BLaER1 treated with 17β-estradiol and CSF1 and Interleukin-3, amounts not matched to agents 10 nM and 100 nM (cell line): ENCODE results near the gene SH2B2.

Experiments used
- H3K27ac ChIP-seq, 11 experiments: shearing (Covaris generic); formaldehyde crosslinking; 2 replicates each; pipeline ENCODE4 v1.8.1; 2022
- H3K27me3 ChIP-seq, 11 experiments: shearing (Covaris generic); formaldehyde crosslinking; 2 replicates each; pipeline ENCODE4 v1.8.1; 2022
- H3K36me3 ChIP-seq, 11 experiments: shearing (Covaris generic); formaldehyde crosslinking; 2 replicates each; pipeline ENCODE4 v1.8.1; 2022
- H3K4me1 ChIP-seq, 10 experiments: shearing (Covaris generic); formaldehyde crosslinking; 2 replicates each; pipeline ENCODE4 v1.8.1; 2022
- H3K4me2 ChIP-seq, 11 experiments: shearing (Covaris generic); formaldehyde crosslinking; 2 replicates each; pipeline ENCODE4 v1.8.1; 2022
- H3K4me3 ChIP-seq, 10 experiments: shearing (Covaris generic); formaldehyde crosslinking; 2 replicates each; pipeline ENCODE4 v1.8.1; 2022
- H3K9ac ChIP-seq, 11 experiments: shearing (Covaris generic); formaldehyde crosslinking; 2 replicates each; pipeline ENCODE4 v1.8.1; 2022
- H3K9me3 ChIP-seq, 11 experiments: shearing (Covaris generic); formaldehyde crosslinking; replicated peaks in 1 of 11; 2 replicates each; pipeline ENCODE4 v1.8.1; 2022
- H4K20me1 ChIP-seq, 11 experiments: shearing (Covaris generic); formaldehyde crosslinking; 2 replicates each; pipeline ENCODE4 v1.8.1; 2022
- Cebpa-rat ChIP-seq, 11 experiments: shearing (Covaris generic); IDR thresholded peaks; 2 replicates each; pipeline ENCODE4 v1.8.1; 2022

Gene SH2B2

DNA sequence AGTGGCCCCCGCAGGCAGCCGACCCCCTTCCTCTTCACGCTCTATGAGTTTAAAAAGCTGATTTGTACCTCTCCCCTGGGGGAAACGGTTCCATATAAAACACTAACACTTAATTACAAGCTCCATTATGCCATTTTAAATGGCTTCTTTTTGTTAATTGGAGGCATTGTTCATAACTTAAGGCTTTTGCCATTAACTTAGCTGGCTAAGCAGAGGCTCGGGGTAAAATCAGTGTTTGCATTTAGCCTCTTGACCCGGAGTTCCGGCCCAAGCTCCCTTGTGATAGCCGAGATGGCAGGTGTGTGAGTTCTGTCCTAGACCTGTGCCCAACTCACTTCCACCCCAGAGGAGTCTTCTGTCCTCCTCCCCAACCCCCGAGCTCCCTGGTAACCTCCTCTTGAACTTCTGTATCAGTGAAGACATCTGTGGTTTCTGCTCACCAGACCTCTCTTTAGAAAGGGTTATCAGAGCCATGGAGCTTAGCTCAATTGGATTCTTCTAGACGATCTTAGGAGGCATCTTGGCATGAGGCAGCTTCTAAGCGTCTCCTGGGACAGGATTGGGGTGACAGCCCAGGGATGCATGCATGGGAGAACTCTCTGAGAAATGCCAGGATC, 34.2 kb upstream of the SH2B2 start:
- Histone ChIP-seq H4K20me1 (peaks cover 4 to 52% (median 31%) of the 10 kb centered on the region in 11 experiments; a peak in 14 of 22 replicates), H3K36me3 (peaks cover 45 to 78% (median 61%) of the 10 kb centered on the region in 11 experiments), H3K4me1 (peaks cover 0 to 38% (median 31%) of the 10 kb centered on the region in 10 experiments; a peak in 17 of 20 replicates), H3K4me2 (peak overlapping the region in 9 of 11 experiments; percentile 11 to 85 (median 79); a peak in 16 of 22 replicates), H3K27me3 (no peaks in the 10 kb centered on the region), H3K4me3 (0 out of 20 replicates have a peak overlapping the region, but pooled peaks of 1 of the 10 experiments have one; percentile 4), H3K9me3 (no peaks in the 10 kb centered on the region; a peak in 1 of 22 replicates), H3K9ac (peak overlapping the region in 3 of 11 experiments; percentile 29 to 61 (median 53); a peak in 5 of 22 replicates), H3K27ac (peak overlapping the region in 7 of 11 experiments; percentile 2 to 61 (median 24); a peak in 10 of 22 replicates)
- no peak for TF ChIP-seq Cebpa-rat (IDR thresholded peaks at IDR 0.05)

- H3K27me3 ChIP-seq, result no peaks in the 10 kb centered on the region
- H3K4me3 ChIP-seq, result no peak overlapping the region
- H3K27ac ChIP-seq, result peak overlapping the region in 1 of 11 experiments; percentile 61; a peak in 1 of 22 replicates
- H3K9me3 ChIP-seq, result no peaks in the 10 kb centered on the region; a peak in 1 of 22 replicates
- peaks cover 4 to 46% (median 25%) of the 10 kb centered on the region in 11 experiments; a peak in 14 of 22 replicates for H4K20me1 ChIP-seq
- peak overlapping the region in 8 of 11 experiments; percentile 27 to 85 (median 82); a peak in 14 of 22 replicates for H3K4me2 ChIP-seq
- no peak for TF ChIP-seq Cebpa-rat (IDR thresholded peaks at IDR 0.05)
- H3K4me1 ChIP-seq, result peaks cover 0 to 38% (median 31%) of the 10 kb centered on the region in 10 experiments; a peak in 17 of 20 replicates
- H3K36me3 ChIP-seq, result peaks cover 41 to 69% (median 52%) of the 10 kb centered on the region in 11 experiments
- no peak overlapping the region for H3K9ac ChIP-seq
Measured at GRCh38 chr7:102253066-102253972, 33.3 kb upstream of the SH2B2 start.

- H3K9me3 ChIP-seq, result no peaks in the 10 kb centered on the region; a peak in 1 of 22 replicates
- H3K27ac ChIP-seq, result no peak overlapping the region
- peaks cover 34 to 63% (median 48%) of the 10 kb centered on the region in 11 experiments for H3K36me3 ChIP-seq
- no peak overlapping the region for H3K4me2 ChIP-seq
- H3K4me3 ChIP-seq, result no peak overlapping the region
- no peak overlapping the region for H3K9ac ChIP-seq
- no peak for TF ChIP-seq Cebpa-rat (IDR thresholded peaks at IDR 0.05)
- H3K4me1 ChIP-seq, result peaks cover 0 to 38% (median 32%) of the 10 kb centered on the region in 10 experiments; a peak in 17 of 20 replicates
- no peaks in the 10 kb centered on the region for H3K27me3 ChIP-seq
- peaks cover 4 to 47% (median 31%) of the 10 kb centered on the region in 11 experiments; a peak in 14 of 22 replicates for H4K20me1 ChIP-seq
Measured at GRCh38 chr7:102253973-102254370, 32.7 kb upstream of the SH2B2 start.

DNA sequence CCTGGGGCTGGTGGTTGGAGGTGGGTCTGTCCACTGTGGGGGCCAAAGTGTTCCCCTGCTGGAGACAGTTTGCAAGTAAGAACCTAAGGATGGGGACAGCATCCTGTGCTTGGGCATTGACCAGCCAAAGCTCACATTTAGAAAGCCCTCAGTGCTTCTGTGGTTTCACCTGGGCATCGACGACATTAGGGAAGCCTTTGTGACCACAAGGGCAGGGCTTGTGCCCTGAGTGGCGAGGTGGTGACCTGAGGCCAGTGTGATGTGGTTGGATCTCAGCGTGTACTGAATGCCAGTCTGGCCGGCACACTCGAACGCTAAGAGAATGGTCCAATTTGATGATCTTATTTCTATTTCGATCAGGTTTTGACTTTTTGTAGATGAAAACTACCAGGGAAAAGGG, 32.1 kb upstream of the SH2B2 start:
- Histone ChIP-seq H3K4me3 (no peak overlapping the region), H3K9ac (no peak overlapping the region), H3K4me1 (peaks cover 0 to 38% (median 33%) of the 10 kb centered on the region in 10 experiments; a peak in 17 of 20 replicates), H3K36me3 (peaks cover 29 to 57% (median 42%) of the 10 kb centered on the region in 11 experiments), H3K4me2 (no peak overlapping the region), H3K9me3 (no peaks in the 10 kb centered on the region; a peak in 1 of 22 replicates), H3K27me3 (no peaks in the 10 kb centered on the region), H3K27ac (no peak overlapping the region), H4K20me1 (peaks cover 4 to 46% (median 31%) of the 10 kb centered on the region in 11 experiments; a peak in 14 of 22 replicates)
- no peak for TF ChIP-seq Cebpa-rat (IDR thresholded peaks at IDR 0.05)

DNA sequence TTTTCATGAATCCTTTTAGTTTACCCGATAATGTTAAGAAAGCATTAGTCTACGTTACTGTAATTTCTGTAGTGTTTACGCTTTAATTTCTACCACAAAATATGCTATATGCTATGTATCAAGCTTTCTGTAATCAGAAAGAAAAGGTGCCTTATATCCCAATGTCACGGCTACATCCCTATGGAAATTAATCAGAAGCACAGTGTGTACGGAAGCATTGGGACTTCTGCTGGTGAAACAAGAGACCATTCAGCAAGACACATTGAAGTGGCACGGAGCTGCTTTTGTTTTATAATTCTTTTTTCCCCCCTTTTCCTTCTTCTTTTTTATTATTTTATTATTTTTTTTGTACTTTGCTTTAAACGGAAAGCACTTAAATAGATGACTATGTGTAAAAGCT, 31.2 kb upstream of the SH2B2 start:
- Histone ChIP-seq H3K4me1 (peaks cover 0 to 33% (median 27%) of the 10 kb centered on the region in 10 experiments; a peak in 17 of 20 replicates), H4K20me1 (peaks cover under 1 to 43% (median 23%) of the 10 kb centered on the region in 11 experiments; a peak in 12 of 22 replicates), H3K9me3 (no peaks in the 10 kb centered on the region; a peak in 1 of 22 replicates), H3K4me2 (no peak overlapping the region), H3K36me3 (peaks cover 19 to 47% (median 32%) of the 10 kb centered on the region in 11 experiments), H3K9ac (no peak overlapping the region), H3K27me3 (no peaks in the 10 kb centered on the region), H3K27ac (no peak overlapping the region), H3K4me3 (no peak overlapping the region)
- TF ChIP-seq Cebpa-rat (IDR thresholded peaks at IDR 0.05), result no peak

- H3K9ac ChIP-seq, result no peak overlapping the region
- no peaks in the 10 kb centered on the region for H3K27me3 ChIP-seq
- no peak overlapping the region for H3K4me2 ChIP-seq
- TF ChIP-seq Cebpa-rat (IDR thresholded peaks at IDR 0.05), result no peak
- H3K36me3 ChIP-seq, result peaks cover 18 to 43% (median 31%) of the 10 kb centered on the region in 11 experiments
- no peaks in the 10 kb centered on the region; a peak in 1 of 22 replicates for H3K9me3 ChIP-seq
- peaks cover 0 to 42% (median 21%) of the 10 kb centered on the region in 11 experiments; a peak in 11 of 22 replicates for H4K20me1 ChIP-seq
- no peak overlapping the region for H3K27ac ChIP-seq
- peaks cover 0 to 32% (median 24%) of the 10 kb centered on the region in 10 experiments; a peak in 17 of 20 replicates for H3K4me1 ChIP-seq
- no peak overlapping the region for H3K4me3 ChIP-seq
Measured at GRCh38 chr7:102255916-102256315, 30.8 kb upstream of the SH2B2 start.

- Histone ChIP-seq H3K4me2 (no peak overlapping the region), H3K4me1 (peaks cover 0 to 21% (median 7%) of the 10 kb centered on the region in 10 experiments; a peak in 12 of 20 replicates), H3K36me3 (peaks cover 9 to 37% (median 21%) of the 10 kb centered on the region in 11 experiments), H3K27ac (no peak overlapping the region), H3K27me3 (no peaks in the 10 kb centered on the region), H3K9ac (no peak overlapping the region), H3K9me3 (no peaks in the 10 kb centered on the region; a peak in 1 of 22 replicates), H4K20me1 (peaks cover 0 to 35% (median 2%) of the 10 kb centered on the region in 11 experiments; a peak in 5 of 22 replicates), H3K4me3 (no peak overlapping the region)
- TF ChIP-seq Cebpa-rat (IDR thresholded peaks at IDR 0.05), result no peak
Measured at GRCh38 chr7:102258073-102258748, 28.5 kb upstream of the SH2B2 start.

DNA sequence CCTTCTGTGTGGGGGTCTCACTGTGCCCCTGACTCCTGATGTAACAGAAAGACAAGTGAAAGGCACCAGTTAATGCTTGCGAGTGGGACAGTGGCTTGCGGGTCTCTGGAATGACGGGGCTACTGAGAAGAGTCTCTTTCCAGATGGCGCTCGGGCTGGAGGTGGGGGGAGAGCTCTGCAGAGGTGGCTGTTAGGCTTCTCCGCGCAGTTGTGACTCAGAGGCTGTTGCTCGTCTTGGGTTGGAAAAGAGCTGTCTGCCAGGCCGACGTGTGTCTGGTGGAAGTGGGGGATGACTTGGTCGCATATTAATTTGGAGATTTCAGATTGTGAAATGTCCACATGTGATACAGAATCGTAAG, 27.9 kb upstream of the SH2B2 start:
- Histone ChIP-seq H3K27me3 (no peaks in the 10 kb centered on the region), H3K4me1 (peaks cover 0 to 20% (median 6%) of the 10 kb centered on the region in 10 experiments; a peak in 9 of 20 replicates), H3K4me3 (no peak overlapping the region), H3K9me3 (no peaks in the 10 kb centered on the region; a peak in 1 of 22 replicates), H3K27ac (no peak overlapping the region), H3K9ac (no peak overlapping the region), H3K36me3 (peaks cover 4 to 32% (median 15%) of the 10 kb centered on the region in 11 experiments), H3K4me2 (no peak overlapping the region), H4K20me1 (peaks cover 0 to 31% (median 0%) of the 10 kb centered on the region in 11 experiments; a peak in 3 of 22 replicates)
- TF ChIP-seq Cebpa-rat (IDR thresholded peaks at IDR 0.05), result no peak
